K562 (cell line): ENCODE measurements around the gene GIMAP8. TPM values are rescaled to one million over a fixed set of nuclear protein-coding genes. Genes with fewer than 3 reads are reported as not detected.

Experiments used
- MAFG ChIP-seq: fragments of 450-650 bp; conservative IDR thresholded peaks from 2 replicates; pipeline ENCODE4 v1.6.1; 2016; ENCODE audit warnings: missing genetic modification characterization, missing compliant biosample characterization
- MAFK ChIP-seq: IDR thresholded peaks from 2 replicates; pipeline ENCODE4 v1.6.1; 2011; ENCODE audit warnings: low read length, improper control_type of control experiment
- MTF1 ChIP-seq: fragments of 250-450 bp; sonication (Bioruptor Pico); IDR thresholded peaks from 2 replicates; pipeline ENCODE4 v1.9.0; 2021; ENCODE audit warnings: moderate library complexity, mild to moderate bottlenecking, inconsistent platforms, borderline replicate concordance
- POLR2AphosphoS2 ChIP-seq: IDR thresholded peaks from 2 replicates; pipeline ENCODE4 v1.6.1; 2012; ENCODE audit warnings: low read length, improper control_type of control experiment
- RBFOX2 ChIP-seq: fragments of 200-400 bp; formaldehyde crosslinking; IDR thresholded peaks from 2 replicates; pipeline ENCODE4 v1.6.1; 2017; ENCODE audit warnings: low read depth, mild to moderate bottlenecking, low read length, moderate library complexity
- SP1 ChIP-seq: sonication (generic); formaldehyde crosslinking; IDR thresholded peaks from 2 replicates; pipeline ENCODE4 v1.8.1; 2022; ENCODE audit warnings: mild to moderate bottlenecking, missing genetic modification reagents
- TEAD1 ChIP-seq, 2 experiments: fragments of 450-650 bp in 1 of 2; sonication (generic) in 1 of 2; formaldehyde crosslinking; IDR thresholded peaks; 2 replicates each; pipeline versions ENCODE4 v1.4.0 to v1.8.0; 2020 to 2022; ENCODE audit warnings: mild to moderate bottlenecking in 2 of 2, missing genetic modification reagents in 1 of 2
- ZBTB17 ChIP-seq: fragments of 450-650 bp; formaldehyde crosslinking; IDR thresholded peaks from 2 replicates; pipeline ENCODE4 v1.4.0; 2020; ENCODE audit warnings: mild to moderate bottlenecking
- ZEB2 ChIP-seq: fragments of 450-650 bp; IDR thresholded peaks from 2 replicates; pipeline ENCODE4 v1.6.1; 2016
- ZNF778 ChIP-seq: fragments of 450-650 bp; formaldehyde crosslinking; IDR thresholded peaks from 2 replicates; pipeline ENCODE4 v1.4.0; 2020; ENCODE audit warnings: mild to moderate bottlenecking, moderate library complexity
- polyA plus RNA-seq, 8 experiments: library from polyadenylated mRNA; depleted of rRNA in 4 of 8; stranded (reverse) in 5 of 8; unstranded in 3 of 8; fragments of >200 nt; fragmentation: Nextera tagmentation in 2 of 8; fragmentation: Illumina TruSeq in 1 of 8; extraction: Ambion mirVana in 2 of 8; extraction: Trizol in 1 of 8; gene quantifications; 2 replicates each; pipeline versions ENCODE4 v1.2.1 to v1.2.3, GENCODE V29; 2011 to 2014; ENCODE audit warnings: inconsistent platforms in 1 of 8, missing spikeins in 1 of 8
- total RNA-seq, 7 experiments: library from RNA; depleted of rRNA in 6 of 7; stranded (reverse); fragments of >200 nt in 6 of 7; fragmentation: Illumina TruSeq in 2 of 7; extraction: Trizol in 2 of 7; gene quantifications; 2 replicates each; pipeline versions ENCODE4 v1.2.1 to v1.2.3, GENCODE V29; 2011 to 2021; ENCODE audit warnings: low replicate concordance in 1 of 7
- TF ChIP-seq, protein P1 (sequence below), 2 experiments: IDR thresholded peaks in 1 of 2; conservative IDR thresholded peaks in 1 of 2; 2 replicates each; pipeline ENCODE4 v1.6.1; 2016; ENCODE audit warnings: low read depth in 2 of 2, mild to moderate bottlenecking in 1 of 2, missing compliant biosample characterization in 1 of 2, missing genetic modification characterization in 1 of 2, moderate library complexity in 1 of 2
- TF ChIP-seq, protein P2 (sequence below): sonication (generic); formaldehyde crosslinking; IDR thresholded peaks from 2 replicates; pipeline ENCODE4 v1.8.0; 2022; ENCODE audit warnings: mild to moderate bottlenecking, missing genetic modification reagents
- TF ChIP-seq, protein P3 (sequence below): fragments of 250-450 bp; sonication (Bioruptor Pico); IDR thresholded peaks from 2 replicates; pipeline ENCODE4 v1.8.0; 2022; ENCODE audit warnings: inconsistent platforms
- TF ChIP-seq, protein P4 (sequence below): fragments of 250-450 bp; sonication (Bioruptor Pico); IDR thresholded peaks from 2 replicates; pipeline ENCODE4 v1.4.0; 2020; ENCODE audit warnings: mild to moderate bottlenecking, moderate library complexity
- TF ChIP-seq, protein P5 (sequence below): fragments of 250-450 bp; sonication (Bioruptor Pico); IDR thresholded peaks from 2 replicates; pipeline ENCODE4 v1.8.0; 2021; ENCODE audit warnings: borderline replicate concordance, mild to moderate bottlenecking, moderate library complexity; ENCODE audit not compliant: poor library complexity, severe bottlenecking

The GIMAP8 gene
- total and polyA plus RNA-seq, 9 of the 15 experiments (the other 6 are each of a cell fraction or from before 2014, with no cell fraction given): not detected

DNA sequence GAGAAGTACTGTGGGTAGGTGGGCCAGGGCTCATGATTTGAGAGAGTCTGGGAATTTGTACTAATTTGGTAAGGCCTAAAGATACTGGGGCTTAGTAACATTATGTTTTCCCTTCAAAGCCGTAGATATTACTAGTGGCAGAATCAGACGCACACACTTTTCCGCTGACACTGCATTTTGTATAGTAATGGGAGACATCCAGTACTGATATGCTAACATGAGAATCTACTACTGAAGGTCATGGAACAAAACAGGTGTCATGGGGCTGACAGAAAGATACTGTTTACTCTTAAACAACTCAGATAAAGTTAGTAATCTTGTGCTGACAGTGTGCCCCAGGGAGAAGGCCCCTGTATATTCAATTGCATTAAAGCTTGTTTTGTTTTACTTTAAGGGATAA lies 53.2 kb downstream of the GIMAP8 start (continued):
- TF ChIP-seq SP1 (CRISPR knock-in tag) (no peak), ZBTB17 (no peak), ZEB2 (no peak), POLR2AphosphoS2 (no peak), TEAD1 (CRISPR knock-in tag; IDR thresholded peaks at IDR 0.05) (no peak), ZNF778 (CRISPR knock-in tag) (no peak), MAFK (peak; percentile 98), MAFG (tag) (peak; percentile 94), MTF1 (CRISPR knock-in tag) (no peak), RBFOX2 (no peak)
- TF ChIP-seq, protein P1, sequence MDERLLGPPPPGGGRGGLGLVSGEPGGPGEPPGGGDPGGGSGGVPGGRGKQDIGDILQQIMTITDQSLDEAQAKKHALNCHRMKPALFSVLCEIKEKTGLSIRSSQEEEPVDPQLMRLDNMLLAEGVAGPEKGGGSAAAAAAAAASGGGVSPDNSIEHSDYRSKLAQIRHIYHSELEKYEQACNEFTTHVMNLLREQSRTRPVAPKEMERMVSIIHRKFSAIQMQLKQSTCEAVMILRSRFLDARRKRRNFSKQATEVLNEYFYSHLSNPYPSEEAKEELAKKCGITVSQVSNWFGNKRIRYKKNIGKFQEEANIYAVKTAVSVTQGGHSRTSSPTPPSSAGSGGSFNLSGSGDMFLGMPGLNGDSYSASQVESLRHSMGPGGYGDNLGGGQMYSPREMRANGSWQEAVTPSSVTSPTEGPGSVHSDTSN (CRISPR knock-in tag; IDR thresholded peaks at IDR 0.05; ENCODE audit: low read depth): no peak
- TF ChIP-seq, protein P1 (tag; conservative IDR thresholded peaks at IDR 0.05; ENCODE audit: low read depth): no peak
- TF ChIP-seq, protein P2, sequence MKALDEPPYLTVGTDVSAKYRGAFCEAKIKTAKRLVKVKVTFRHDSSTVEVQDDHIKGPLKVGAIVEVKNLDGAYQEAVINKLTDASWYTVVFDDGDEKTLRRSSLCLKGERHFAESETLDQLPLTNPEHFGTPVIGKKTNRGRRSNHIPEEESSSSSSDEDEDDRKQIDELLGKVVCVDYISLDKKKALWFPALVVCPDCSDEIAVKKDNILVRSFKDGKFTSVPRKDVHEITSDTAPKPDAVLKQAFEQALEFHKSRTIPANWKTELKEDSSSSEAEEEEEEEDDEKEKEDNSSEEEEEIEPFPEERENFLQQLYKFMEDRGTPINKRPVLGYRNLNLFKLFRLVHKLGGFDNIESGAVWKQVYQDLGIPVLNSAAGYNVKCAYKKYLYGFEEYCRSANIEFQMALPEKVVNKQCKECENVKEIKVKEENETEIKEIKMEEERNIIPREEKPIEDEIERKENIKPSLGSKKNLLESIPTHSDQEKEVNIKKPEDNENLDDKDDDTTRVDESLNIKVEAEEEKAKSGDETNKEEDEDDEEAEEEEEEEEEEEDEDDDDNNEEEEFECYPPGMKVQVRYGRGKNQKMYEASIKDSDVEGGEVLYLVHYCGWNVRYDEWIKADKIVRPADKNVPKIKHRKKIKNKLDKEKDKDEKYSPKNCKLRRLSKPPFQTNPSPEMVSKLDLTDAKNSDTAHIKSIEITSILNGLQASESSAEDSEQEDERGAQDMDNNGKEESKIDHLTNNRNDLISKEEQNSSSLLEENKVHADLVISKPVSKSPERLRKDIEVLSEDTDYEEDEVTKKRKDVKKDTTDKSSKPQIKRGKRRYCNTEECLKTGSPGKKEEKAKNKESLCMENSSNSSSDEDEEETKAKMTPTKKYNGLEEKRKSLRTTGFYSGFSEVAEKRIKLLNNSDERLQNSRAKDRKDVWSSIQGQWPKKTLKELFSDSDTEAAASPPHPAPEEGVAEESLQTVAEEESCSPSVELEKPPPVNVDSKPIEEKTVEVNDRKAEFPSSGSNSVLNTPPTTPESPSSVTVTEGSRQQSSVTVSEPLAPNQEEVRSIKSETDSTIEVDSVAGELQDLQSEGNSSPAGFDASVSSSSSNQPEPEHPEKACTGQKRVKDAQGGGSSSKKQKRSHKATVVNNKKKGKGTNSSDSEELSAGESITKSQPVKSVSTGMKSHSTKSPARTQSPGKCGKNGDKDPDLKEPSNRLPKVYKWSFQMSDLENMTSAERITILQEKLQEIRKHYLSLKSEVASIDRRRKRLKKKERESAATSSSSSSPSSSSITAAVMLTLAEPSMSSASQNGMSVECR (CRISPR knock-in tag): no peak
- TF ChIP-seq, protein P3, sequence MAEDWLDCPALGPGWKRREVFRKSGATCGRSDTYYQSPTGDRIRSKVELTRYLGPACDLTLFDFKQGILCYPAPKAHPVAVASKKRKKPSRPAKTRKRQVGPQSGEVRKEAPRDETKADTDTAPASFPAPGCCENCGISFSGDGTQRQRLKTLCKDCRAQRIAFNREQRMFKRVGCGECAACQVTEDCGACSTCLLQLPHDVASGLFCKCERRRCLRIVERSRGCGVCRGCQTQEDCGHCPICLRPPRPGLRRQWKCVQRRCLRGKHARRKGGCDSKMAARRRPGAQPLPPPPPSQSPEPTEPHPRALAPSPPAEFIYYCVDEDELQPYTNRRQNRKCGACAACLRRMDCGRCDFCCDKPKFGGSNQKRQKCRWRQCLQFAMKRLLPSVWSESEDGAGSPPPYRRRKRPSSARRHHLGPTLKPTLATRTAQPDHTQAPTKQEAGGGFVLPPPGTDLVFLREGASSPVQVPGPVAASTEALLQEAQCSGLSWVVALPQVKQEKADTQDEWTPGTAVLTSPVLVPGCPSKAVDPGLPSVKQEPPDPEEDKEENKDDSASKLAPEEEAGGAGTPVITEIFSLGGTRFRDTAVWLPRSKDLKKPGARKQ (CRISPR knock-in tag): no peak
- TF ChIP-seq, protein P4, sequence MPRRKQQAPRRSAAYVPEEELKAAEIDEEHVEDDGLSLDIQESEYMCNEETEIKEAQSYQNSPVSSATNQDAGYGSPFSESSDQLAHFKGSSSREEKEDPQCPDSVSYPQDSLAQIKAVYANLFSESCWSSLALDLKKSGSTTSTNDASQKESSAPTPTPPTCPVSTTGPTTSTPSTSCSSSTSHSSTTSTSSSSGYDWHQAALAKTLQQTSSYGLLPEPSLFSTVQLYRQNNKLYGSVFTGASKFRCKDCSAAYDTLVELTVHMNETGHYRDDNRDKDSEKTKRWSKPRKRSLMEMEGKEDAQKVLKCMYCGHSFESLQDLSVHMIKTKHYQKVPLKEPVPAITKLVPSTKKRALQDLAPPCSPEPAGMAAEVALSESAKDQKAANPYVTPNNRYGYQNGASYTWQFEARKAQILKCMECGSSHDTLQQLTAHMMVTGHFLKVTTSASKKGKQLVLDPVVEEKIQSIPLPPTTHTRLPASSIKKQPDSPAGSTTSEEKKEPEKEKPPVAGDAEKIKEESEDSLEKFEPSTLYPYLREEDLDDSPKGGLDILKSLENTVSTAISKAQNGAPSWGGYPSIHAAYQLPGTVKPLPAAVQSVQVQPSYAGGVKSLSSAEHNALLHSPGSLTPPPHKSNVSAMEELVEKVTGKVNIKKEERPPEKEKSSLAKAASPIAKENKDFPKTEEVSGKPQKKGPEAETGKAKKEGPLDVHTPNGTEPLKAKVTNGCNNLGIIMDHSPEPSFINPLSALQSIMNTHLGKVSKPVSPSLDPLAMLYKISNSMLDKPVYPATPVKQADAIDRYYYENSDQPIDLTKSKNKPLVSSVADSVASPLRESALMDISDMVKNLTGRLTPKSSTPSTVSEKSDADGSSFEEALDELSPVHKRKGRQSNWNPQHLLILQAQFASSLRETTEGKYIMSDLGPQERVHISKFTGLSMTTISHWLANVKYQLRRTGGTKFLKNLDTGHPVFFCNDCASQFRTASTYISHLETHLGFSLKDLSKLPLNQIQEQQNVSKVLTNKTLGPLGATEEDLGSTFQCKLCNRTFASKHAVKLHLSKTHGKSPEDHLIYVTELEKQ (CRISPR knock-in tag): no peak
- TF ChIP-seq, protein P5, sequence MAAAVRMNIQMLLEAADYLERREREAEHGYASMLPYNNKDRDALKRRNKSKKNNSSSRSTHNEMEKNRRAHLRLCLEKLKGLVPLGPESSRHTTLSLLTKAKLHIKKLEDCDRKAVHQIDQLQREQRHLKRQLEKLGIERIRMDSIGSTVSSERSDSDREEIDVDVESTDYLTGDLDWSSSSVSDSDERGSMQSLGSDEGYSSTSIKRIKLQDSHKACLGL: no peak
